WI38 (cell line): ENCODE results near the gene BCL11A.

ENCODE experiments used
- H3K4me3 ChIP-seq: 2 replicates; pipeline ENCODE4 v1.5.1; 2011; ENCODE audit warnings: low read depth, mild to moderate bottlenecking, control low read depth, low read length
- CTCF ChIP-seq: IDR thresholded peaks from 2 replicates; pipeline ENCODE4 v1.5.1; 2012; ENCODE audit warnings: low read depth, mild to moderate bottlenecking, control low read depth, low read length

BCL11A gene

GRCh38 chr2:60490848-60491247 lies 62.6 kb downstream of the BCL11A start:
- TF ChIP-seq CTCF: no peak
- H3K4me3 ChIP-seq: no peak overlapping the region

- no peak for TF ChIP-seq CTCF
- no peak overlapping the region for H3K4me3 ChIP-seq
Measured at GRCh38 chr2:60490441-60490840, 63.0 kb downstream of the BCL11A start.

GRCh38 chr2:60489289-60489688 lies 64.2 kb downstream of the BCL11A start:
- no peak for TF ChIP-seq CTCF

GRCh38 chr2:60488291-60488690 lies 65.2 kb downstream of the BCL11A start:
- H3K4me3 ChIP-seq: no peak overlapping the region
- no peak for TF ChIP-seq CTCF

More at GRCh38 chr2:60489289-60489688, 64.2 kb downstream of the BCL11A start:
- no peak overlapping the region for H3K4me3 ChIP-seq

- no peak overlapping the region for H3K4me3 ChIP-seq
- no peak for TF ChIP-seq CTCF
Measured at GRCh38 chr2:60487174-60487573, 66.3 kb downstream of the BCL11A start.

- H3K4me3 ChIP-seq: no peak overlapping the region
- no peak for TF ChIP-seq CTCF
Measured at GRCh38 chr2:60486551-60486950, 66.9 kb downstream of the BCL11A start.

- no peak for TF ChIP-seq CTCF
Measured at GRCh38 chr2:60486067-60486466, 67.4 kb downstream of the BCL11A start.

More at GRCh38 chr2:60486067-60486466, 67.4 kb downstream of the BCL11A start:
- H3K4me3 ChIP-seq: no peak overlapping the region
